GM10248 (cell line): Measurements from ENCODE around the gene TSPAN10.
"Not testable (repeated sequence)": the region's sequence is repeated elsewhere in the genome, so short reads cannot be mapped to it uniquely, and the experiment has no call there.

ENCODE experiments used
- CTCF ChIA-PET: fragments of 300-600 bp; sonication (Branson Sonifier 250); formaldehyde crosslinking; extraction: SDS; loops from one replicate; lab custom pipeline; 2021; ENCODE audit warnings: antibody characterized with exemption; lab: Yijun Ruan, JAX
- POLR2A ChIA-PET: fragments of 350-650 bp; sonication (Branson Sonifier 250); formaldehyde crosslinking; extraction: SDS; loops from one replicate; lab custom pipeline; 2020; ENCODE audit warnings: antibody characterized with exemption; lab: Yijun Ruan, JAX
- DNase-seq: peaks from one replicate; pipeline ENCODE4 v3.0.0; 2012; ENCODE audit errors: extremely low spot score
- TF ChIP-seq, protein P1 (sequence below): IDR thresholded peaks from 2 replicates; pipeline ENCODE4 v1.5.1; 2012; ENCODE audit warnings: mild to moderate bottlenecking, low read depth; ENCODE audit errors: extremely low read depth, missing control alignments, control extremely low read depth

Gene TSPAN10

GRCh38 chr17:81609541-81610311, 27.3 kb upstream of the TSPAN10 start:
- ChIA-PET POLR2A (no interaction called here), CTCF (interaction anchor here (1.7 kb wide), 1 partner anchor 9 kb away, joined by 6 read pairs; no protein-coding TSS in a partner anchor)
- no peak for DNase-seq
- TF ChIP-seq, protein P1, sequence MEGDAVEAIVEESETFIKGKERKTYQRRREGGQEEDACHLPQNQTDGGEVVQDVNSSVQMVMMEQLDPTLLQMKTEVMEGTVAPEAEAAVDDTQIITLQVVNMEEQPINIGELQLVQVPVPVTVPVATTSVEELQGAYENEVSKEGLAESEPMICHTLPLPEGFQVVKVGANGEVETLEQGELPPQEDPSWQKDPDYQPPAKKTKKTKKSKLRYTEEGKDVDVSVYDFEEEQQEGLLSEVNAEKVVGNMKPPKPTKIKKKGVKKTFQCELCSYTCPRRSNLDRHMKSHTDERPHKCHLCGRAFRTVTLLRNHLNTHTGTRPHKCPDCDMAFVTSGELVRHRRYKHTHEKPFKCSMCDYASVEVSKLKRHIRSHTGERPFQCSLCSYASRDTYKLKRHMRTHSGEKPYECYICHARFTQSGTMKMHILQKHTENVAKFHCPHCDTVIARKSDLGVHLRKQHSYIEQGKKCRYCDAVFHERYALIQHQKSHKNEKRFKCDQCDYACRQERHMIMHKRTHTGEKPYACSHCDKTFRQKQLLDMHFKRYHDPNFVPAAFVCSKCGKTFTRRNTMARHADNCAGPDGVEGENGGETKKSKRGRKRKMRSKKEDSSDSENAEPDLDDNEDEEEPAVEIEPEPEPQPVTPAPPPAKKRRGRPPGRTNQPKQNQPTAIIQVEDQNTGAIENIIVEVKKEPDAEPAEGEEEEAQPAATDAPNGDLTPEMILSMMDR, result no peak

- DNase-seq, result no peak
- TF ChIP-seq, protein P1, result no peak
- ChIA-PET CTCF (interaction anchor here (0.6 to 3.6 kb wide), 3 partner anchors 12 to 15 kb away, joined by 3 to 27 read pairs (median 6); no protein-coding TSS in a partner anchor), POLR2A (no interaction called here)
Measured at GRCh38 chr17:81612172-81612970, 24.6 kb upstream of the TSPAN10 start.

DNA sequence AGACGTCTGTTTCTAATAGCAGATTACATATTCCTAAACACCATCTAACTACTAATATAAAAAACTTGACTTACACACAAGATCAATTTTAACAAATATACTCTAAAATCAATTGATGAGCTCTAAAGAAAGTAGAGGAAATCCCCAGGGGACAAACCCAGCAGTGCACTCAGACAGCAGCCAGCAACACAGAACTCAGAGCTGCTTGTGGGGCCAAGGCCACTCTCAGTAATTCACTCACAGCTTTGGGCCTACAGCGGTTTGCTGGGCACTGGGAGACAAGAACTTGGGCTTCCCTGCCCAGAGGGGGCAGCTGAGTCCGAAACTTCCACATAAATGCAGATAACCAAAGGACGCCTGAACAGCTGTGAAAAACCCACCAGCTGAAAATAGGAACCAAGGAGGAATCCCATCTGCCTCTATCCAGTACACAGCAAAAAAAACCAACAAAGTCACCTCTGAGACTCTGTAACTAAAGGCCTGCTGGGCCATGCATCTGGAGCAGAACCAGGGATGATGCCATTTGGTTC, 21.5 kb upstream of the TSPAN10 start:
- TF ChIP-seq, protein P1, result no peak
- ChIA-PET POLR2A (interaction anchor here (0.7 kb wide), 1 partner anchor 800 kb away, joined by 3 read pairs; no protein-coding TSS in a partner anchor), CTCF (interaction anchor here (0.8 to 3.6 kb wide), 4 partner anchors 10 to 70 kb away, joined by 3 to 27 read pairs (median 3); no protein-coding TSS in a partner anchor)
- no peak for DNase-seq

DNA sequence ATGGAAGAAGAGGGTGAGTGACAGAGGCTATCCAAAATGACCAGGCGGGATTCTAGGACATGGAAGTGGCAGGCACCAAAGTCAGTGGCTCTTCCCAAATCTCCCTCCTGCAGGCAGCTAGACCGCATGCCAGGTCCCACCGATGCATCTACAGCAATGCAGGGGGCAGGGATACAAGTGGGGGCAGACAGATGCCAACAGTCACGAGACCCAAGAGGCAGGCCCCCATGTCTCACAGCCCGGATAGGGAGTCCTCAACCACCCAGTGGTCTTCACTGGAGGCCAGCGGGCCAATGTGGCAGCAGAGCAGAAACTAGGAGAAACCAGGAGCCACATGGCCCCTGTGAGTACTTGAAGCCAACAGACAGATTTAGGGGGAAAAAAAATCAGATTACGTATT, 20.1 kb upstream of the TSPAN10 start:
- ChIA-PET POLR2A (no interaction called here), CTCF (no interaction called here)
- TF ChIP-seq, protein P1, result no peak
- DNase-seq, result no peak

GRCh38 chr17:81618307-81618706, 18.7 kb upstream of the TSPAN10 start:
- POLR2A ChIA-PET, result not testable (repeated sequence)

GRCh38 chr17:81621494-81622130, 15.4 kb upstream of the TSPAN10 start:
- CTCF ChIA-PET, result interaction anchor here (1.6 kb wide), 1 partner anchor 21 kb away, joined by 8 read pairs; no protein-coding TSS in a partner anchor
- POLR2A ChIA-PET, result no interaction called here
- DNase-seq, result no peak
- TF ChIP-seq, protein P1, result no peak

More at GRCh38 chr17:81618307-81618706, 18.7 kb upstream of the TSPAN10 start:
- DNase-seq, CTCF ChIA-PET: not testable (repeated sequence)
